Right atrium auricular region (tissue), 2 donors: Measurements from ENCODE around the gene PADI1. TPM values are rescaled to one million over a fixed set of nuclear protein-coding genes. Genes with fewer than 3 reads are reported as not detected.

Source experiments
- DNase-seq: peaks from one replicate; pipeline ENCODE4 v3.0.0-alpha.2; 2019; ENCODE audit warnings: low spot score
- H3K27ac ChIP-seq, 2 donors: fragments of 200-600 bp; sonication (generic); 1 replicate in 1 of 2; 2 replicates in 1 of 2; pipeline ENCODE4 v1.5.1; 2016 to 2019
- H3K27me3 ChIP-seq, 2 donors: fragments of 200-600 bp; sonication (generic); one replicate each; pipeline versions ENCODE4 v1.5.1 to v1.6.0; 2017 to 2019
- H3K36me3 ChIP-seq: fragments of 200-600 bp; sonication (generic); one replicate; pipeline ENCODE4 v1.5.1; 2016
- H3K4me1 ChIP-seq, 2 donors: fragments of 200-600 bp; sonication (generic); one replicate each; pipeline versions ENCODE4 v1.5.1 to v1.6.0; 2017 to 2019
- H3K4me3 ChIP-seq, 2 donors: fragments of 200-600 bp; sonication (generic); 1 replicate in 1 of 2; 2 replicates in 1 of 2; pipeline ENCODE4 v1.5.1; 2017 to 2019; ENCODE audit warnings: mild to moderate bottlenecking in 1 of 2, moderate library complexity in 1 of 2
- H3K9me3 ChIP-seq, 2 donors: fragments of 200-600 bp; sonication (generic); one replicate each; pipeline ENCODE4 v1.5.1; 2019
- CTCF ChIP-seq, 2 donors: fragments of 200-600 bp; sonication (generic); IDR thresholded peaks; one replicate each; pipeline ENCODE4 v1.5.1; 2019; ENCODE audit warnings: antibody characterized with exemption in 2 of 2
- microRNA-seq, 2 donors: library from miRNA; unstranded; fragments of <30 nt; microRNA quantifications; one replicate each; pipeline ENCODE4, GENCODE V29; 2016 to 2017; ENCODE audit warnings: borderline number of aligned reads in 2 of 2, borderline replicate concordance in 1 of 2
- total RNA-seq, 2 donors: library from RNA; depleted of rRNA; stranded (reverse); fragments of >200 nt; gene quantifications; one replicate each; pipeline ENCODE4 v1.1.0, GENCODE V29; 2016

PADI1 gene
- total RNA-seq, 2 donors from 2014 or later = not detected

DNA sequence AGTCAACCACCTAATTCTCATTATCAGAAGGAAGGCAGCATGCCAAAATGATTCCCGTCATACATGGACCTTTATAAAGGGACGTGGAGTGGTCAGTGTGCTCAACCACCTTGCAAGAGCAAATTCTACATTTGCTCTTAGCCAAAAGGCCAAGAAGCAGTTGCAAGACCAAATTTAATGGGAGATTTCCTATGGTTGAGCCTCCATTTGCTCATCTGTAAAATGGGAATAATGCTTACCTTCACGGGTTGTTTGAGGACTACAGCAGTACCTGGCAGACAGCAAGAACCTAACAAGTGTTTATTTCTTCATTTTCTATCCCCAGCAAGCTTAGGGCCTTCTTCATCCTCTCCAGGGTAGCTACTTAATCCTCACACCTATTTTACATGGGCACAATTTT, 85.6 kb downstream of the PADI1 start:
- DNase-seq = no peak
- no peaks in the 10 kb centered on the region for H3K36me3 ChIP-seq
- no peak overlapping the region for H3K4me3 ChIP-seq
- TF ChIP-seq CTCF (IDR thresholded peaks at IDR 0.05) = no peak
- H3K27me3 ChIP-seq = no peaks in the 10 kb centered on the region
- no peak overlapping the region for H3K27ac ChIP-seq
- no peaks in the 10 kb centered on the region for H3K9me3 ChIP-seq
- no peaks in the 10 kb centered on the region for H3K4me1 ChIP-seq

DNA sequence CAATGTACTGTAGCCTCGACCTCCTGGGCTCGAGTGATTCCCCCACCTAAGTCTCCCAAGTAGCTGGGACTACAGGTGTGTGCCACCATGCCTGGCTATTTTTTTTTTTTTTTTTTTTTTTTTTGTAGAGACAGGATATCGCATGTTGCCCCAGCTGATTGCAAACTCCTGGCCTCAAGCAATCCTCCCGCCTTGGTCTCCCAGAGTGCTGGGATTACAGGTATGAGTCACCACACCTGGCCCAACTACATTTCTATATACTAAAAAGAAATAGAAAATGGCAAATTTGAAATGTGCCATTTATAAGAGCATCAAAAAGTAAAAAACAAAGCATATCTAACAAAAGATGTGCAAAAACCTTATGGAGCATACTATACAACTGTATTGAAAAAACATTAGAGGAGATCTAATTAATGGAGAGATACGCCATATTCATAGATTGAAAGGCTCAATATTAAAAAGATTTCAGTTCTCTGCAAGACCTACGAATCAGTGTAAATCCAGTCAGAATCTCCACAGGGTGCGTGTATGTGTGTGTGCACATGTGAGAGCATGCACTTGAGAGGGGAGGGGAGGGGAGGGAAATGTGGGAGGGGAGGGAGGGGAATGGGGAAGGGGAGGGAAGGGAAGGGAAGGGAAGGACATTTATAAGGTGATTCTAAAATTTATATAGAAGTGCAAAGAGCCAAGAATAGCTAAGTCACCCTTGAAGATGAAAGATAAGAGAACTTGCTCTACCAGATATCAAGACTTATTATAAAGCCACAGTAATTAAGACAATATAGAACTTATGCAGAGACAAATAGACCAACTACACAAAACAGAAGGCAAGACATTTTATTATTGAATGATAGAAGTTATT, 87.6 kb downstream of the PADI1 start:
- Histone ChIP-seq H3K36me3 (no peaks in the 10 kb centered on the region), H3K4me3 (no peak overlapping the region), H3K9me3 (no peaks in the 10 kb centered on the region), H3K27me3 (no peaks in the 10 kb centered on the region), H3K27ac (no peak overlapping the region), H3K4me1 (no peaks in the 10 kb centered on the region)
- TF ChIP-seq CTCF (IDR thresholded peaks at IDR 0.05) = no peak
- no peak for DNase-seq

DNA sequence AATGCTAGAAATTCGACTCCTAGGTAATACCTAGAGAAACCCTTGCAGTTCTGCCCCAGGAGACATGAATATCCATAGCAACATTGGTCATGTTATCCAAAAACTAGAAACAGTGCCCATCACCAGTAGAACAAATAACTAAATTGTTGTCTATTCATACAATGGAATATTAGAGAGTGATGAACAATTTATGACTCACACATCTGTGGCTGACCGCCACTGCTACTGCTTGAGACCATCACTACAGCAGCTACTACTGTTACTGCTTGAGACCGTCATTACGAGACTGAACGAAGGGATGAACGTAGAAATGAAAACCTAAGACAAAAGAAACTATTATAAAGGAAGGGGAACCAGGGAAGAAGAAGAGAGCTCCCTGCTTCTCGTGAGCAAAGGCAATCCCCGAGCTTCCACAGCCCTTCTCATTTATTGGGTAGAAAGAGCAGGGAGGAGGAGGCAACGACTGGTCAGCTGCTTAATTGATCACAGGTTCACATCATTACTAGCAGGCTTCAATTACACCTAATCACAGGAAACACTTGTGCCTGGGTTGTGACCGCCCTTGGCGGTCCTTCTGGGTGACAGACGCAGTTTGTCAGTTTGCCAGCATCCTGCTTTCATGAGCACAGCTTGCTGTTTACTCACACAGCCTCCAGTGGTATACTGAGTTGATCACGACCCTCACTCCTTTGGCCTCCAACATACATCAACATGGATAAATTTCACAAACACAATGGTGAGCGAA, 88.9 kb downstream of the PADI1 start:
- no peak for TF ChIP-seq CTCF (IDR thresholded peaks at IDR 0.05)
- DNase-seq = no peak
- no peak overlapping the region for H3K4me3 ChIP-seq
- H3K4me1 ChIP-seq = no peaks in the 10 kb centered on the region
- H3K9me3 ChIP-seq = peaks cover 0 to 2% of the 10 kb centered on the region in 2 donors
- H3K36me3 ChIP-seq = no peaks in the 10 kb centered on the region
- H3K27me3 ChIP-seq = no peaks in the 10 kb centered on the region
- no peak overlapping the region for H3K27ac ChIP-seq

DNA sequence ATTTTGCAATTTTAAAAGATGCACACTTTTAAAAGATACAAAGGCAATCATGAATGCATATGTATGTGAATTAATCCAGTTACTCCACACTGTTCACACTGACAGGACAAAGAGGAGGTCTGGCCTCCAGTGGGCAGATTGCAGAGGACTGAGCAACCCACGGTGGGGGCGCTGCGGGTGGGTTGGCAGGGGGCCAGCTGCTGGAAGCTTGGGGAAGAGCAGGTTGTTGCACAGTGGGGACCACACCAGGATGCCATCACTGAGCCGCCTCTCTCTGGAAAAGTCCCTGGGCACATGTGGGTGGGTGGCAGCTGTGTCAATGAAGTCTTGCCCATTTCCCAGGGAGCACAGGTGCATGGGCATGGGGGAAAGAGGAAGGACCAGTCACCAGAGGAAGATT, 90.4 kb downstream of the PADI1 start:
- Histone ChIP-seq H3K9me3 (peaks cover 0 to 5% of the 10 kb centered on the region in 2 donors), H3K27me3 (no peaks in the 10 kb centered on the region), H3K4me3 (no peak overlapping the region), H3K4me1 (no peaks in the 10 kb centered on the region), H3K36me3 (no peaks in the 10 kb centered on the region), H3K27ac (no peak overlapping the region)
- no peak for DNase-seq
- no peak for TF ChIP-seq CTCF (IDR thresholded peaks at IDR 0.05)

Small RNA genes within 50 kb of the gene (microRNA-seq; reads per million reads assigned to microRNA genes)
- gene MIR3972 = 0 reads per million in 2 donors

Other genes with a start within 250 kb of the PADI1 start
- 1 to 10 TPM; 5.5 to 8.6 TPM for gene MFAP2, start 224.5 kb upstream of the PADI1 start, total RNA-seq
- gene ATP13A2, start 193.2 kb upstream of the PADI1 start, total RNA-seq = 10 to 100 TPM; 13.6 to 24.2 TPM
- 100 to 1,000 TPM; 240 to 528 TPM for gene SDHB, start 151.1 kb upstream of the PADI1 start, total RNA-seq
- under 1 TPM; 0.52 to 0.63 TPM for gene PADI2, start 85.7 kb upstream of the PADI1 start, total RNA-seq
- gene PADI3, start 44.0 kb downstream of the PADI1 start, total RNA-seq = not detected
- under 1 TPM; 0.19 to 0.31 TPM for gene PADI4, start 103.1 kb downstream of the PADI1 start, total RNA-seq
- not detected for gene PADI6, start 167.1 kb downstream of the PADI1 start, total RNA-seq
- 10 to 100 TPM in 1 of 2 donors, 1 to 10 TPM in 1; 9.1 to 11.2 TPM for gene RCC2, start 234.5 kb downstream of the PADI1 start, total RNA-seq